GM19025 (cell line): ENCODE data around the gene RHBDF2.

ENCODE experiments used
- ATAC-seq: cut with Tn5 transposase; IDR thresholded peaks from one replicate; pipeline ENCODE4 v1.9.1; 2021; ENCODE audit warnings: mild to moderate bottlenecking, low read depth, moderate library complexity; ENCODE audit not compliant: unreplicated experiment

Gene RHBDF2

GRCh38 chr17:76421044-76421407, 80.2 kb downstream of the RHBDF2 start:
- no peak for ATAC-seq
